ENCODE measurements around the gene HJURP. TPM values are rescaled to one million over a fixed set of nuclear protein-coding genes. Genes with fewer than 3 reads are reported as not detected.
A peak's percentile ranks its signal among the peaks of the same experiment; 100 is the strongest.

Gene HJURP
- polyA plus RNA-seq, 2 of the 4 experiments (the other 2 are of a cell fraction) = 103 to 111 TPM

DNA sequence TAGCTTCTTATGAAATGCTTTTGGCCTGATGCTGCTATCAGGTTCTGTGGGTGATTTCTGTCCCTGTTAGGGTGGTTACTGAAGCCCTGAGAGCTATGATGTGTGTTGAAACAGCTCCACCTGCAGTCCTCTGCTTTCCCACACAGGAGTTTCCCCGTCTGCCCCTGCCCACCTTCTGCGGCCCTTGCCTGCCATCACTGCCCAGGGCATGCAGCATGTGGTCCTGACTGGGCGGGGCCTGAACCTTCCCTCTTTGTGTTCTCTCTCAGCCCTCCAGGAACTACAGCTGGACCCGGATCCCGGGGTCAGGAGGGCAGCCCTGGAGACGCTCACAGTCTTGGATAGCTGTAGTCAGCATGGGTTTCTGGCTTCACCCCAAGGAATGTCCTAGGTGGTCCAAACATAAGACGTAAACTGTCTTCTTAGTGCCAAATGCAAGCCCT lies 21.4 kb downstream of the HJURP start:
- POLR2A ChIA-PET = interaction anchor here (0.6 to 2.0 kb wide), 12 partner anchors 69 to 580 kb away, joined by 3 to 11 read pairs (median 6); no protein-coding TSS in a partner anchor
- FAIRE-seq (peak; percentile 72), DNase-seq (ENCODE audit: low read depth in 1 of 2, low spot score in 1 of 2) (peak; percentile 93 to 97), ATAC-seq (peak; percentile 83 to 92)
- H3K4me1 ChIP-seq = peaks cover 73% of the 10 kb centered on the region
- peak overlapping the region; percentile 91 to 93 for H3K27ac ChIP-seq
- WGBS (ENCODE audit: missing lambda C conversion rate) = under 1% methylated on average over 7 of the region's 7 CpGs
- H3K4me2 ChIP-seq = peak overlapping the region; percentile 54
- H3K4me3 ChIP-seq = no peak overlapping the region
- no peaks in the 10 kb centered on the region for H3K9me3 ChIP-seq
- TF ChIP-seq, protein P1, sequence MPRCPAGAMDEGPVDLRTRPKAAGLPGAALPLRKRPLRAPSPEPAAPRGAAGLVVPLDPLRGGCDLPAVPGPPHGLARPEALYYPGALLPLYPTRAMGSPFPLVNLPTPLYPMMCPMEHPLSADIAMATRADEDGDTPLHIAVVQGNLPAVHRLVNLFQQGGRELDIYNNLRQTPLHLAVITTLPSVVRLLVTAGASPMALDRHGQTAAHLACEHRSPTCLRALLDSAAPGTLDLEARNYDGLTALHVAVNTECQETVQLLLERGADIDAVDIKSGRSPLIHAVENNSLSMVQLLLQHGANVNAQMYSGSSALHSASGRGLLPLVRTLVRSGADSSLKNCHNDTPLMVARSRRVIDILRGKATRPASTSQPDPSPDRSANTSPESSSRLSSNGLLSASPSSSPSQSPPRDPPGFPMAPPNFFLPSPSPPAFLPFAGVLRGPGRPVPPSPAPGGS (IDR thresholded peaks at IDR 0.05) = no peak
- TF ChIP-seq, protein P2, sequence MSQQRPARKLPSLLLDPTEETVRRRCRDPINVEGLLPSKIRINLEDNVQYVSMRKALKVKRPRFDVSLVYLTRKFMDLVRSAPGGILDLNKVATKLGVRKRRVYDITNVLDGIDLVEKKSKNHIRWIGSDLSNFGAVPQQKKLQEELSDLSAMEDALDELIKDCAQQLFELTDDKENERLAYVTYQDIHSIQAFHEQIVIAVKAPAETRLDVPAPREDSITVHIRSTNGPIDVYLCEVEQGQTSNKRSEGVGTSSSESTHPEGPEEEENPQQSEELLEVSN (IDR thresholded peaks at IDR 0.05; ENCODE audit: borderline replicate concordance, low read depth) = peak; percentile 77
- peak; percentile 92 to 99 for TF ChIP-seq RAD21 (conservative IDR thresholded peaks at IDR 0.05 in 1 of 2, IDR thresholded peaks at IDR 0.05 in 1 of 2)
- peak; percentile 84 for TF ChIP-seq POLR2AphosphoS2 (conservative IDR thresholded peaks at IDR 0.05; ENCODE audit: low read length)
- peak; percentile 19 to 53; a peak in 2 of 5 replicates for TF ChIP-seq EP300 (IDR thresholded peaks at IDR 0.05)
- TF ChIP-seq JUN (IDR thresholded peaks at IDR 0.05) = peak in 1 of 2 experiments; percentile 31; a peak in 1 of 5 replicates
- 0 out of 2 replicates have a peak, but pooled peaks have one; percentile 3 for TF ChIP-seq FOSB (CRISPR knock-in tag; IDR thresholded peaks at IDR 0.05)
- peak; percentile 32; the same call in 1 of the 2 replicates for TF ChIP-seq HOXB13 (CRISPR knock-in tag; IDR thresholded peaks at IDR 0.05; ENCODE audit: low read depth)
- no peak for TF ChIP-seq ZNF302 (CRISPR knock-in tag; IDR thresholded peaks at IDR 0.05)
- TF ChIP-seq RARB (CRISPR knock-in tag; IDR thresholded peaks at IDR 0.05) = peak; percentile 80
- no peak for TF ChIP-seq ZFP36 (IDR thresholded peaks at IDR 0.05; ENCODE audit: borderline replicate concordance, partially characterized antibody)
- TF ChIP-seq JUNB (IDR thresholded peaks at IDR 0.05) = no peak
- TF ChIP-seq CHD2 (IDR thresholded peaks at IDR 0.05; ENCODE audit: low read length, partially characterized antibody) = peak; percentile 25
- TF ChIP-seq CHD4 (IDR thresholded peaks at IDR 0.05; ENCODE audit: borderline replicate concordance) = no peak
- TF ChIP-seq ZC3H11A (IDR thresholded peaks at IDR 0.05) = no peak
- TF ChIP-seq, protein P3, sequence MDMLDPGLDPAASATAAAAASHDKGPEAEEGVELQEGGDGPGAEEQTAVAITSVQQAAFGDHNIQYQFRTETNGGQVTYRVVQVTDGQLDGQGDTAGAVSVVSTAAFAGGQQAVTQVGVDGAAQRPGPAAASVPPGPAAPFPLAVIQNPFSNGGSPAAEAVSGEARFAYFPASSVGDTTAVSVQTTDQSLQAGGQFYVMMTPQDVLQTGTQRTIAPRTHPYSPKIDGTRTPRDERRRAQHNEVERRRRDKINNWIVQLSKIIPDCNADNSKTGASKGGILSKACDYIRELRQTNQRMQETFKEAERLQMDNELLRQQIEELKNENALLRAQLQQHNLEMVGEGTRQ (IDR thresholded peaks at IDR 0.05) = peak; percentile 71
- TF ChIP-seq BHLHE40 (IDR thresholded peaks at IDR 0.05; ENCODE audit: low read depth, low read length) = no peak
- no peak for TF ChIP-seq HOXB5 (CRISPR knock-in tag; IDR thresholded peaks at IDR 0.05)
- no peak for TF ChIP-seq FOSL2 (IDR thresholded peaks at IDR 0.05)
- TF ChIP-seq FOSL2 (CRISPR knock-in tag; IDR thresholded peaks at IDR 0.05) = peak; percentile 49
- peak; percentile 6; the same call in 1 of the 2 replicates for TF ChIP-seq TP53 (CRISPR knock-in tag; IDR thresholded peaks at IDR 0.05)
- TF ChIP-seq MYC (IDR thresholded peaks at IDR 0.05; ENCODE audit: borderline replicate concordance, low read length) = peak; percentile 94
- TF ChIP-seq HOXA7 (CRISPR knock-in tag; IDR thresholded peaks at IDR 0.05) = 0 out of 2 replicates have a peak, but pooled peaks have one; percentile 24
- peak; percentile 93 for TF ChIP-seq SMC3 (IDR thresholded peaks at IDR 0.05)
- TF ChIP-seq, protein P4, sequence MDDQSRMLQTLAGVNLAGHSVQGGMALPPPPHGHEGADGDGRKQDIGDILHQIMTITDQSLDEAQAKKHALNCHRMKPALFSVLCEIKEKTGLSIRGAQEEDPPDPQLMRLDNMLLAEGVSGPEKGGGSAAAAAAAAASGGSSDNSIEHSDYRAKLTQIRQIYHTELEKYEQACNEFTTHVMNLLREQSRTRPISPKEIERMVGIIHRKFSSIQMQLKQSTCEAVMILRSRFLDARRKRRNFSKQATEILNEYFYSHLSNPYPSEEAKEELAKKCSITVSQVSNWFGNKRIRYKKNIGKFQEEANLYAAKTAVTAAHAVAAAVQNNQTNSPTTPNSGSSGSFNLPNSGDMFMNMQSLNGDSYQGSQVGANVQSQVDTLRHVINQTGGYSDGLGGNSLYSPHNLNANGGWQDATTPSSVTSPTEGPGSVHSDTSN (IDR thresholded peaks at IDR 0.05) = peak; percentile 80; the same call in 1 of the 2 replicates
- TF ChIP-seq, protein P5, sequence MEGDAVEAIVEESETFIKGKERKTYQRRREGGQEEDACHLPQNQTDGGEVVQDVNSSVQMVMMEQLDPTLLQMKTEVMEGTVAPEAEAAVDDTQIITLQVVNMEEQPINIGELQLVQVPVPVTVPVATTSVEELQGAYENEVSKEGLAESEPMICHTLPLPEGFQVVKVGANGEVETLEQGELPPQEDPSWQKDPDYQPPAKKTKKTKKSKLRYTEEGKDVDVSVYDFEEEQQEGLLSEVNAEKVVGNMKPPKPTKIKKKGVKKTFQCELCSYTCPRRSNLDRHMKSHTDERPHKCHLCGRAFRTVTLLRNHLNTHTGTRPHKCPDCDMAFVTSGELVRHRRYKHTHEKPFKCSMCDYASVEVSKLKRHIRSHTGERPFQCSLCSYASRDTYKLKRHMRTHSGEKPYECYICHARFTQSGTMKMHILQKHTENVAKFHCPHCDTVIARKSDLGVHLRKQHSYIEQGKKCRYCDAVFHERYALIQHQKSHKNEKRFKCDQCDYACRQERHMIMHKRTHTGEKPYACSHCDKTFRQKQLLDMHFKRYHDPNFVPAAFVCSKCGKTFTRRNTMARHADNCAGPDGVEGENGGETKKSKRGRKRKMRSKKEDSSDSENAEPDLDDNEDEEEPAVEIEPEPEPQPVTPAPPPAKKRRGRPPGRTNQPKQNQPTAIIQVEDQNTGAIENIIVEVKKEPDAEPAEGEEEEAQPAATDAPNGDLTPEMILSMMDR (IDR thresholded peaks at IDR 0.05) = peak; percentile 89
- TF ChIP-seq KDM1A (IDR thresholded peaks at IDR 0.05; ENCODE audit: low read depth) = no peak
- no peak for TF ChIP-seq MAZ (IDR thresholded peaks at IDR 0.05; ENCODE audit: borderline replicate concordance, low read depth, low read length)
- TF ChIP-seq, protein P6, sequence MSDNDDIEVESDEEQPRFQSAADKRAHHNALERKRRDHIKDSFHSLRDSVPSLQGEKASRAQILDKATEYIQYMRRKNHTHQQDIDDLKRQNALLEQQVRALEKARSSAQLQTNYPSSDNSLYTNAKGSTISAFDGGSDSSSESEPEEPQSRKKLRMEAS (IDR thresholded peaks at IDR 0.05) = peak; percentile 87
- no peak for TF ChIP-seq NPAS2 (CRISPR knock-in tag; IDR thresholded peaks at IDR 0.05; ENCODE audit: borderline replicate concordance)
- TF ChIP-seq GATA3 (IDR thresholded peaks at IDR 0.05; ENCODE audit: borderline replicate concordance) = no peak
- CTCF ChIA-PET = interaction anchor here (0.6 to 4.8 kb wide), 87 partner anchors 9 to 581 kb away, joined by 3 to 83 read pairs (median 4); partner anchors contain the start of genes UGT1A1 and UGT1A4
